ENCODE measurements around the gene ZNF277. TPM values are rescaled to one million over a fixed set of nuclear protein-coding genes. Genes with fewer than 3 reads are reported as not detected.

Gene ZNF277
- total RNA-seq, 4 donors from 2014 or later, result 17.1 to 38.4 (median 29.5) TPM

GRCh38 chr7:112174192-112174591 is 32.3 kb upstream of the ZNF277 start:
- TF ChIP-seq POLR2AphosphoS5 (IDR thresholded peaks at IDR 0.05) (no peak), EP300 (IDR thresholded peaks at IDR 0.05) (no peak), POLR2A (IDR thresholded peaks at IDR 0.05) (no peak), CTCF (IDR thresholded peaks at IDR 0.05) (no peak)
- Histone ChIP-seq H3K27ac (no peak overlapping the region), H3K9me3 (no peaks in the 10 kb centered on the region), H3K4me3 (no peak overlapping the region), H3K27me3 (no peaks in the 10 kb centered on the region), H3K36me3 (no peaks in the 10 kb centered on the region), H3K4me1 (peaks cover 0 to 9% (median 0%) of the 10 kb centered on the region in 3 donors)
- 87 to 100% methylated on average over 3 of the region's 3 CpGs for WGBS, 2 donors (ENCODE audit: low coverage in 1 of 2)
- ATAC-seq, result no peak

- H3K9me3 ChIP-seq, result no peaks in the 10 kb centered on the region
- ATAC-seq, result no peak
- no peaks in the 10 kb centered on the region for H3K36me3 ChIP-seq
- no peaks in the 10 kb centered on the region for H3K27me3 ChIP-seq
- no peak overlapping the region for H3K27ac ChIP-seq
- H3K4me1 ChIP-seq, result peaks cover 0 to 18% (median 0%) of the 10 kb centered on the region in 3 donors
- H3K4me3 ChIP-seq, result no peak overlapping the region
- TF ChIP-seq POLR2AphosphoS5 (IDR thresholded peaks at IDR 0.05) (no peak), POLR2A (IDR thresholded peaks at IDR 0.05) (no peak), EP300 (IDR thresholded peaks at IDR 0.05) (no peak), CTCF (IDR thresholded peaks at IDR 0.05) (no peak)
- WGBS, 2 donors (ENCODE audit: low coverage in 1 of 2), result 66 to 79% methylated on average over 2 of the region's 2 CpGs
Observed at GRCh38 chr7:112176241-112176640, 30.3 kb upstream of the ZNF277 start.

- Histone ChIP-seq H3K27me3 (no peaks in the 10 kb centered on the region), H3K4me1 (peaks cover 0 to 18% (median 0%) of the 10 kb centered on the region in 3 donors), H3K36me3 (no peaks in the 10 kb centered on the region), H3K4me3 (no peak overlapping the region), H3K9me3 (no peaks in the 10 kb centered on the region), H3K27ac (no peak overlapping the region)
- no peak for ATAC-seq
- TF ChIP-seq CTCF (IDR thresholded peaks at IDR 0.05), result no peak
- WGBS, 2 donors (ENCODE audit: low coverage in 1 of 2), result 87 to 89% methylated on average over 4 to 5 of the region's 5 CpGs
Observed at GRCh38 chr7:112176693-112177415, 29.6 kb upstream of the ZNF277 start.

GRCh38 chr7:112180223-112180622 is 26.3 kb upstream of the ZNF277 start:
- H3K9me3 ChIP-seq, result no peaks in the 10 kb centered on the region
- no peak overlapping the region for H3K4me3 ChIP-seq
- H3K4me1 ChIP-seq, result peaks cover 0 to 20% (median 0%) of the 10 kb centered on the region in 3 donors
- TF ChIP-seq EP300 (IDR thresholded peaks at IDR 0.05) (no peak), POLR2AphosphoS5 (IDR thresholded peaks at IDR 0.05) (no peak), CTCF (IDR thresholded peaks at IDR 0.05) (no peak), POLR2A (IDR thresholded peaks at IDR 0.05) (no peak)
- no peak overlapping the region for H3K27ac ChIP-seq
- no peaks in the 10 kb centered on the region for H3K36me3 ChIP-seq
- H3K27me3 ChIP-seq, result no peaks in the 10 kb centered on the region
- 62 to 71% methylated on average over 2 to 3 of the region's 4 CpGs for WGBS, 2 donors (ENCODE audit: low coverage in 1 of 2)
- no peak for ATAC-seq

GRCh38 chr7:112182749-112183148 is 23.7 kb upstream of the ZNF277 start:
- peaks cover 0 to 23% (median 0%) of the 10 kb centered on the region in 3 donors for H3K4me1 ChIP-seq
- TF ChIP-seq POLR2A (IDR thresholded peaks at IDR 0.05) (no peak), POLR2AphosphoS5 (IDR thresholded peaks at IDR 0.05) (no peak), CTCF (IDR thresholded peaks at IDR 0.05) (no peak), EP300 (IDR thresholded peaks at IDR 0.05) (no peak)
- H3K9me3 ChIP-seq, result no peaks in the 10 kb centered on the region
- no peaks in the 10 kb centered on the region for H3K27me3 ChIP-seq
- WGBS, 2 donors (ENCODE audit: low coverage in 1 of 2), result 78% methylated on average over 2 of the region's 5 CpGs; no CpG with 5 or more reads in 1 of the 2 donors
- H3K27ac ChIP-seq, result no peak overlapping the region
- no peak for ATAC-seq
- H3K36me3 ChIP-seq, result no peaks in the 10 kb centered on the region
- H3K4me3 ChIP-seq, result no peak overlapping the region
